GM10248 (cell line): Measurements from ENCODE around the gene CLCN2.

Source experiments
- CTCF ChIA-PET: fragments of 300-600 bp; sonication (Branson Sonifier 250); formaldehyde crosslinking; extraction: SDS; loops from one replicate; lab custom pipeline; 2021; ENCODE audit warnings: antibody characterized with exemption; lab: Yijun Ruan, JAX
- POLR2A ChIA-PET: fragments of 350-650 bp; sonication (Branson Sonifier 250); formaldehyde crosslinking; extraction: SDS; loops from one replicate; lab custom pipeline; 2020; ENCODE audit warnings: antibody characterized with exemption; lab: Yijun Ruan, JAX
- DNase-seq: peaks from one replicate; pipeline ENCODE4 v3.0.0; 2012; ENCODE audit errors: extremely low spot score
- CTCF ChIP-seq: IDR thresholded peaks from 2 replicates; pipeline ENCODE4 v1.5.1; 2012; ENCODE audit warnings: mild to moderate bottlenecking, low read depth; ENCODE audit errors: extremely low read depth, missing control alignments, control extremely low read depth

Gene CLCN2

GRCh38 chr3:184352897-184353545 lies 8.4 kb downstream of the CLCN2 start:
- CTCF ChIA-PET, result interaction anchor here (0.8 to 3.3 kb wide), 18 partner anchors 8 to 198 kb away, joined by 3 to 31 read pairs (median 4); partner anchors contain the start of genes CLCN2, FAM131A and POLR2H
- TF ChIP-seq CTCF, result no peak
- POLR2A ChIA-PET, result no interaction called here
- no peak for DNase-seq

- POLR2A ChIA-PET, result no interaction called here
- CTCF ChIA-PET, result interaction anchor here (1.2 to 3.3 kb wide), 4 partner anchors 11 to 162 kb away, joined by 3 to 31 read pairs (median 14); no protein-coding TSS in a partner anchor
- TF ChIP-seq CTCF, result no peak
- DNase-seq, result no peak
These were observed 9.1 kb downstream of the CLCN2 start for GRCh38 chr3:184352149-184352785.

- ChIA-PET CTCF (interaction anchor here (1.1 to 3.1 kb wide), 5 partner anchors 20 to 210 kb away, joined by 3 to 31 read pairs (median 4); partner anchors contain the start of gene EPHB3), POLR2A (interaction anchor here (1.5 kb wide), 1 partner anchor 13 kb away, joined by 4 read pairs; no protein-coding TSS in a partner anchor)
- DNase-seq, result no peak
- no peak for TF ChIP-seq CTCF
These were observed 9.8 kb downstream of the CLCN2 start for GRCh38 chr3:184351511-184352148.

GRCh38 chr3:184350618-184351017 lies 10.8 kb downstream of the CLCN2 start:
- POLR2A ChIA-PET, result interaction anchor here (1.5 kb wide), 1 partner anchor 12 kb away, joined by 4 read pairs; no protein-coding TSS in a partner anchor
- no peak for DNase-seq
- TF ChIP-seq CTCF, result no peak
- CTCF ChIA-PET, result interaction anchor here (1.1 to 1.5 kb wide), 3 partner anchors 21 to 211 kb away, joined by 3 to 4 read pairs (median 4); partner anchors contain the start of gene EPHB3

- no peak for TF ChIP-seq CTCF
- DNase-seq, result no peak
- POLR2A ChIA-PET, result interaction anchor here (1.5 kb wide), 1 partner anchor 11 kb away, joined by 4 read pairs; no protein-coding TSS in a partner anchor
- CTCF ChIA-PET, result interaction anchor here (1.5 kb wide), 1 partner anchor 22 kb away, joined by 4 read pairs; no protein-coding TSS in a partner anchor
These were observed 11.6 kb downstream of the CLCN2 start for GRCh38 chr3:184349563-184350470.
